Esophagus squamous epithelium (tissue), 5 donors: ENCODE results near the gene FGD3. TPM values are rescaled to one million over a fixed set of nuclear protein-coding genes. Genes with fewer than 3 reads are reported as not detected.

ENCODE experiments used
- DNase-seq: peaks from one replicate; lab custom pipeline; 2025; lab: John Stamatoyannopoulos, UW
- H3K27ac ChIP-seq, 4 donors: fragments of 200-600 bp; sonication (generic); one replicate each; pipeline ENCODE4 v1.5.1; 2016 to 2019; ENCODE audit warnings: mild to moderate bottlenecking in 1 of 4
- H3K27me3 ChIP-seq, 4 donors: fragments of 200-600 bp; sonication (generic); 1 replicate in 3 of 4; 2 replicates in 1 of 4; pipeline versions ENCODE4 v1.5.1 to v1.6.0; 2017 to 2021; ENCODE audit warnings: antibody characterized with exemption in 1 of 4
- H3K36me3 ChIP-seq, 3 donors: fragments of 200-600 bp; sonication (generic); one replicate each; pipeline ENCODE4 v1.5.1; 2016 to 2019
- H3K4me1 ChIP-seq, 3 donors: fragments of 200-600 bp; sonication (generic); one replicate each; pipeline ENCODE4 v1.5.1; 2017 to 2019
- H3K4me3 ChIP-seq, 4 donors: fragments of 200-600 bp; sonication (generic); 1 replicate in 3 of 4; 2 replicates in 1 of 4; pipeline ENCODE4 v1.5.1; 2016 to 2019; ENCODE audit warnings: mild to moderate bottlenecking in 2 of 4, moderate library complexity in 1 of 4
- H3K9me3 ChIP-seq, 3 donors: fragments of 200-600 bp; sonication (generic); one replicate each; pipeline ENCODE4 v1.5.1; 2016 to 2019
- POLR2A ChIP-seq, 4 donors: fragments of 450-650 bp; IDR thresholded peaks; one replicate each; pipeline ENCODE4 v1.6.1; 2017; ENCODE audit warnings: antibody characterized with exemption in 4 of 4, mild to moderate bottlenecking in 4 of 4, moderate library complexity in 3 of 4
- WGBS, 2 donors: methylation state at CpG; one replicate each; pipeline ENCODE4 v1.1.5; 2018; 5-methylcytosine and 5-hydroxymethylcytosine counted together
- intact Hi-C: fragments of 100-400 bp; cut with DNase I; formaldehyde crosslinking; loops from one replicate; pipeline ENCODE4 v1.15.0; 2022
- total RNA-seq, 4 donors: library from RNA; depleted of rRNA; stranded (reverse); fragments of >200 nt; gene quantifications; one replicate each; pipeline ENCODE4 v1.1.0, GENCODE V29; 2016
- TF ChIP-seq, protein P1 (sequence below), 6 experiments: fragments of 450-650 bp in 4 of 6; fragments of 200-600 bp in 2 of 6; sonication (generic) in 2 of 6; IDR thresholded peaks; one replicate each; pipeline ENCODE4 v1.5.1; 2016 to 2019; ENCODE audit warnings: antibody characterized with exemption in 6 of 6, mild to moderate bottlenecking in 4 of 6, moderate library complexity in 4 of 6
- donor health status: DM: yes; HTN: yes; CAD: no.

Gene FGD3
- total RNA-seq, 4 donors from 2014 or later = 2.4 to 6.5 (median 4.9) TPM

DNA sequence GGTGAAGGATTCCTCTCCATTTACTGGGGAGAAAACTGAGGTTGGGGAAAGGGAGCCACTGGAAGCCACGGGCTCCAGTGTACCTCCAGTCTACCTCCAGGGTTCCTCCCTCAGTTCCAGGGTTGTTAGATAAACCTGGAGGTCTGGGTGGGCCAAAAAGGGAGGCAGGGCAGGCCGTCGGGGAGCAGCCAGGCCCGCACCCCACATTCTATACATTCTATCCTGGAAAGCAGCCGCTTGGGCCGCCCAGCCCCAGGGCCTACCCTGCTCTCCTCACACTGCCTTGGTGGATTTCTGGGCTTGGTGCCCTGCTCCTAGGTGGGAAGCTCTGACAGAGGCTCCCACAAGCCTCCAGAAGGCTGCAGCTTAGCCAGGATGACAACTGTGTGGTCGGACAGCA, 93.1 kb downstream of the FGD3 start:
- Histone ChIP-seq H3K36me3 (no peaks in the 10 kb centered on the region), H3K9me3 (no peaks in the 10 kb centered on the region), H3K4me1 (no peaks in the 10 kb centered on the region), H3K27me3 (no peaks in the 10 kb centered on the region), H3K27ac (no peak overlapping the region), H3K4me3 (no peak overlapping the region)
- DNase-seq = no peak
- WGBS, 2 donors = 60 to 88% methylated on average over 1 to 4 of the region's 7 CpGs
- intact Hi-C loops = no loop called here
- TF ChIP-seq, protein P1, sequence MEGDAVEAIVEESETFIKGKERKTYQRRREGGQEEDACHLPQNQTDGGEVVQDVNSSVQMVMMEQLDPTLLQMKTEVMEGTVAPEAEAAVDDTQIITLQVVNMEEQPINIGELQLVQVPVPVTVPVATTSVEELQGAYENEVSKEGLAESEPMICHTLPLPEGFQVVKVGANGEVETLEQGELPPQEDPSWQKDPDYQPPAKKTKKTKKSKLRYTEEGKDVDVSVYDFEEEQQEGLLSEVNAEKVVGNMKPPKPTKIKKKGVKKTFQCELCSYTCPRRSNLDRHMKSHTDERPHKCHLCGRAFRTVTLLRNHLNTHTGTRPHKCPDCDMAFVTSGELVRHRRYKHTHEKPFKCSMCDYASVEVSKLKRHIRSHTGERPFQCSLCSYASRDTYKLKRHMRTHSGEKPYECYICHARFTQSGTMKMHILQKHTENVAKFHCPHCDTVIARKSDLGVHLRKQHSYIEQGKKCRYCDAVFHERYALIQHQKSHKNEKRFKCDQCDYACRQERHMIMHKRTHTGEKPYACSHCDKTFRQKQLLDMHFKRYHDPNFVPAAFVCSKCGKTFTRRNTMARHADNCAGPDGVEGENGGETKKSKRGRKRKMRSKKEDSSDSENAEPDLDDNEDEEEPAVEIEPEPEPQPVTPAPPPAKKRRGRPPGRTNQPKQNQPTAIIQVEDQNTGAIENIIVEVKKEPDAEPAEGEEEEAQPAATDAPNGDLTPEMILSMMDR (IDR thresholded peaks at IDR 0.05) = no peak
- no peak for TF ChIP-seq POLR2A (IDR thresholded peaks at IDR 0.05)

DNA sequence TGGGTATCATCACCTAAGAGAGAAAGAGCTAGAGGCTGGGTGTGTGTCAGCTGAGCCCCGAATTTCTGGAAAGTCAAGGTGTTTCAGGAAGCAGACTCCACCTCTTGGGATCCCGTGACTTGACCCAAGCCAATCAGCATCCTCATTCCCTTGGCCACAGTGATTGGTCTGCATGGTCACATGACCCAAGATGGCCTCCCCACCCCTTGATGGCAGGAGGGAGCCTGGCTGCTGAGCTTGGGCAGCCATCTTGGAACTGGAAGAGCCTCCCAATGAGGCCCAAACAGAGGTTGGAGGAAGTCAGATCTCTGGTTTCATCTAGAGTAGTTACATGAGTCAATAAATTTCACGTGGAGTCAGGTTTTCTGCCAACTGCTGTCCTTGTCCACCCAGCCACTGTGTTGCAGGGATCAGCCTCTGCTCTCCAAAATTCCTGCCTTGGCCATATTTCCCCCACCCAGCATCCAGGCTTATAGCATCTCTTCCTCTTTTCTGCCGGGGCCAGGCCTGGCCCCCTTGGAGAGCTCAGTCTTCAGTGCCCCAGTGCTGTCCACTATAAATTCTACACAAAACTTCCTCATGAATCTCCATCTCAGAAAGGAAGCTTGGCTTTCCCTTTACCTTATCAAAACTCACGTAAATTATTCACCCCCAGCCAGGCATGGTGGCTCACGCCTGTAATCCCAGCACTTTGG, 93.9 kb downstream of the FGD3 start:
- H3K9me3 ChIP-seq = no peaks in the 10 kb centered on the region
- no peak overlapping the region for H3K4me3 ChIP-seq
- intact Hi-C loops = no loop called here
- DNase-seq = no peak
- H3K27ac ChIP-seq = no peak overlapping the region
- no peaks in the 10 kb centered on the region for H3K36me3 ChIP-seq
- H3K4me1 ChIP-seq = no peaks in the 10 kb centered on the region
- WGBS, 2 donors = 62 to 76% methylated on average over 4 to 5 of the region's 6 CpGs
- H3K27me3 ChIP-seq = no peaks in the 10 kb centered on the region
- no peak for TF ChIP-seq POLR2A (IDR thresholded peaks at IDR 0.05)
- TF ChIP-seq, protein P1 (IDR thresholded peaks at IDR 0.05) = no peak

DNA sequence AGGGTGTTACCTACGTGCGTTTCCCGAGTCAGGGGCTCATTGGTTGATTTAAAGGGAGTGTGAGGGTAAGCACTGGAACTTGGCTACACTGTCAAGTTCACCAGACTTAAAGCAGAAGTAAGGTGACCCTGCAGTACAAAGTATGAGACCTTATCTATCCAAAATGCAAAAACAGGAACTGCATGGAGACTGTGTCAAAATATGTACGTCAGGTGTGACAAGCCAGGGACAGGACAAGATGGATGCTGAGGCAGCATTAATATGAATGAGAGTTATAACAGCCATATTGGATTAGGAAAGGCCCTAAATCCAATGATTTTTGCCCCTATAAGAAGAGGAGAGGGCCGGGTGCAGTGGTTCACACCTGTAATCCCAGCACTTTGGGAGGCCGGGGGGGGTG, 95.8 kb downstream of the FGD3 start:
- H3K9me3 ChIP-seq = no peaks in the 10 kb centered on the region
- TF ChIP-seq, protein P1 (IDR thresholded peaks at IDR 0.05) = no peak
- TF ChIP-seq POLR2A (IDR thresholded peaks at IDR 0.05) = no peak
- H3K4me3 ChIP-seq = no peak overlapping the region
- H3K27ac ChIP-seq = no peak overlapping the region
- no peaks in the 10 kb centered on the region for H3K36me3 ChIP-seq
- no peak for DNase-seq
- intact Hi-C loops = no loop called here
- 80 to 87% methylated on average over 6 of the region's 6 CpGs for WGBS, 2 donors
- no peaks in the 10 kb centered on the region for H3K27me3 ChIP-seq
- H3K4me1 ChIP-seq = no peaks in the 10 kb centered on the region

DNA sequence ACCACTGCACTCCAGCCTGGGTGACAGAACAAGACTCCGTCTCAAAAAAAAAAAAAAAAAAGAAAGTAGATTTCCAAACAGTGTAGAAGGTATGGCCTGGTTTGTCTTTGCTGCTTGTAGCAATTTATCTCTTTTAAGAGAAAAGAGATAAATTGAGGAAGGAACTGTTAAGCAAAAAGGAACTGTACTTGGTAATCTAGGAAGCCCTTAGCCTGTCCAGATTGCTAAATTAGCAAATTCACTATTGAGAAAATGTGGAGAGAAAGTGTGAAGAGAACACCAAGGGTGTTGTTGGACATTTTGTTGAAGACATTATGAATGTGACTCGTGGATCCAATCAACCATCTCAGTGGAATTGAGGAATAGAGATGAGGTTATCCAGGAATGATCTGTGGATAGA, 98.2 kb downstream of the FGD3 start:
- no peaks in the 10 kb centered on the region for H3K4me1 ChIP-seq
- H3K27me3 ChIP-seq = no peaks in the 10 kb centered on the region
- no peak for DNase-seq
- H3K36me3 ChIP-seq = no peaks in the 10 kb centered on the region
- H3K9me3 ChIP-seq = no peaks in the 10 kb centered on the region
- no peak overlapping the region for H3K27ac ChIP-seq
- intact Hi-C loops = no loop called here
- no peak overlapping the region for H3K4me3 ChIP-seq
- WGBS, 2 donors = 60 to 85% methylated on average over 2 of the region's 2 CpGs
- TF ChIP-seq, protein P1 (IDR thresholded peaks at IDR 0.05) = no peak

DNA sequence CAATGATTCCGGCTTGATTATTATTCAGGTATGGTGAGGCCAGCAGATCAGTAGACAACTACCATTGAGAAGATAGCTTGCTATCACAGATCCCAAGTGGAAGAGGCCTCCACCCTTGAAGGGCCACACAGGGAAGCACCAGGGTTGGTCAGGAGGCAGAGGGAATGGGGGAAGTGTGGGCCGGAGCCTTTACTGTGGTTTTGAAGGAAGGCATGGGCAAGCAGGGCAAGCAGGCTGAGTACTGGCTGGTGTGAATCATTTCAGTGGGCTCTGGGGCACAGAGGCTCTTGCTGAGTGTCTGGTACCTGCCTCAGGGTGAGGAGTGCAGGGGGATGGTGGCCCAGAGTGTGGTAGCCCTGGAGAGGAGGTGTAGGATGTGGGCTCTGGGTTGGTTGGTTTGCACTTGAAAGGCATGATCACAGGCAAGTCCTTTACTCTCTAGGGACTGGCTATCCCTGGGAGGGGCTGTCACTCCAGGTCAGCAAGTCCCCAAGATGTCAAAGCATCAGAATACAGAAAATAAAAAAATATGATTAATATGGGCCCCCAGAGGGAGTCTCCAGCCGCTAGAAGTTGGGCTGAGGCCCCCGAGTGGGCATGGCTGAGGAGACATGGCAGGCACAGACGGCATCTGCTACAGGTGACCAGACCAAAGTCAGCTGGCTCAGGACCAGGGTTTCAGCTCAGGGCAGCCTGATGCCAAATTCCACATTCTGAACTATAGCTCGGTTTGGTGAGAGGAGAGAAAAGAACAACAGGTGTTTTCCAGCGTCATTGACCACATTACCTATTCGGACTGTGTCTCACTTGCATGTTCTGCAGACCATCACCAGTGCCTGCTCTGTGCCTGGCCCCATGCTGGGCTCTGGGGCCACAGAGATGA, 101.5 kb downstream of the FGD3 start:
- Histone ChIP-seq H3K27ac (no peak overlapping the region), H3K36me3 (no peaks in the 10 kb centered on the region), H3K4me3 (no peak overlapping the region), H3K4me1 (peaks cover 0 to 12% (median 5%) of the 10 kb centered on the region in 3 donors), H3K27me3 (no peaks in the 10 kb centered on the region), H3K9me3 (no peaks in the 10 kb centered on the region)
- TF ChIP-seq POLR2A (IDR thresholded peaks at IDR 0.05) = no peak
- TF ChIP-seq, protein P1 (IDR thresholded peaks at IDR 0.05) = no peak
- DNase-seq = no peak
- intact Hi-C loops = no loop called here
- WGBS, 2 donors = 80 to 94% methylated on average over 7 of the region's 8 CpGs
